C4-2B (cell line): ENCODE results near the gene CNGA3.

Source experiments
- H3K27ac ChIP-seq: fragments of 450-650 bp; 2 replicates; pipeline ENCODE4 v1.5.1; 2017
- ZFX ChIP-seq: fragments of 450-650 bp; IDR thresholded peaks from 2 replicates; pipeline ENCODE4 v1.6.1; 2017
- TF ChIP-seq, protein P1 (sequence below): fragments of 450-650 bp; conservative IDR thresholded peaks from 2 replicates; pipeline ENCODE4 v1.5.1; 2017; ENCODE audit warnings: mild to moderate bottlenecking

The CNGA3 gene

DNA sequence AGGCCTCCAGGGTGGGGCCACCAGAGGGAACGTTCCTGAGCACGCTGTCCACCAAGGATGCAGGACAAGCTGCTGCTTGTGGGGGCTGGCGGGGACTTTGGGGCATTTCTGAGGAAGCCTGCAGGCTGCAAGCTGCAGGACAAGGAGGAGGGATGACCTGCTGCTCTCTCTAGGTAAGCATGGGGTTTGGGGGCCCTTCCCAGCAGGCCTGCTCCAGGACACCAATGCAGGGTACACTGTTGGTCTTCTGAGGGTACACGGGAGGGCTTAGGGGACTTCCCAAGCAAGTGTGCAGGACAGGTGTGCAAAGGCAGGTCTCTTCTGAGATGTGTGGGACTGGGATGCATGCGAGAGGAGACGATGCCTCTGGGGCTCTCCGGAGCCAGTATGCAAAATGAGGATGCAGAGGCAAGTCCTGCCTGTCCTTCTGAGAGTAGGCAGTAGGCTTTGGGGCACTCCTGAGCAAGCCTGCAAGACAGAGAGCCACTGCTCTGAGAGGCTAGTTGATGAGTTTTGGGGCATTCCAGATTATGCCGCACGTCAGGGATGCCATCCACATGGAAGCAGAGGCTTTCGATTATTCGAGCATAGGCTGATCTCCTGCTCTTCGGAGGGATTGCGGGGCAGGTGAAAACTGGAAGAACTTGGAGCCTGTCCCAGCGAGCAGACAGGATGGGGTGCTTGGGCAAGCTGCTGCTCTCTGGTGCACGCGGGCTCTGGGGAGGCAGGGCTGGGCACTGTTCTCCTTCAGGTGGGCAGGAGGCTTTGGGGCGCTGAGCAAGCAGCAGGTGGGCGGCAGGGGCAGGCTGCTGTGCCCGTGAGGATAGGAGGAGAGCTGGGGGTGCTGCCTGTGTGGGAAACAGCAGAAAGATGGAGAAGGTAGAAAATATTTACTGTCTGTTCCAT, 44.6 kb downstream of the CNGA3 start:
- TF ChIP-seq ZFX, result no peak
- TF ChIP-seq, protein P1, sequence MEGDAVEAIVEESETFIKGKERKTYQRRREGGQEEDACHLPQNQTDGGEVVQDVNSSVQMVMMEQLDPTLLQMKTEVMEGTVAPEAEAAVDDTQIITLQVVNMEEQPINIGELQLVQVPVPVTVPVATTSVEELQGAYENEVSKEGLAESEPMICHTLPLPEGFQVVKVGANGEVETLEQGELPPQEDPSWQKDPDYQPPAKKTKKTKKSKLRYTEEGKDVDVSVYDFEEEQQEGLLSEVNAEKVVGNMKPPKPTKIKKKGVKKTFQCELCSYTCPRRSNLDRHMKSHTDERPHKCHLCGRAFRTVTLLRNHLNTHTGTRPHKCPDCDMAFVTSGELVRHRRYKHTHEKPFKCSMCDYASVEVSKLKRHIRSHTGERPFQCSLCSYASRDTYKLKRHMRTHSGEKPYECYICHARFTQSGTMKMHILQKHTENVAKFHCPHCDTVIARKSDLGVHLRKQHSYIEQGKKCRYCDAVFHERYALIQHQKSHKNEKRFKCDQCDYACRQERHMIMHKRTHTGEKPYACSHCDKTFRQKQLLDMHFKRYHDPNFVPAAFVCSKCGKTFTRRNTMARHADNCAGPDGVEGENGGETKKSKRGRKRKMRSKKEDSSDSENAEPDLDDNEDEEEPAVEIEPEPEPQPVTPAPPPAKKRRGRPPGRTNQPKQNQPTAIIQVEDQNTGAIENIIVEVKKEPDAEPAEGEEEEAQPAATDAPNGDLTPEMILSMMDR, result no peak
- no peak overlapping the region for H3K27ac ChIP-seq

DNA sequence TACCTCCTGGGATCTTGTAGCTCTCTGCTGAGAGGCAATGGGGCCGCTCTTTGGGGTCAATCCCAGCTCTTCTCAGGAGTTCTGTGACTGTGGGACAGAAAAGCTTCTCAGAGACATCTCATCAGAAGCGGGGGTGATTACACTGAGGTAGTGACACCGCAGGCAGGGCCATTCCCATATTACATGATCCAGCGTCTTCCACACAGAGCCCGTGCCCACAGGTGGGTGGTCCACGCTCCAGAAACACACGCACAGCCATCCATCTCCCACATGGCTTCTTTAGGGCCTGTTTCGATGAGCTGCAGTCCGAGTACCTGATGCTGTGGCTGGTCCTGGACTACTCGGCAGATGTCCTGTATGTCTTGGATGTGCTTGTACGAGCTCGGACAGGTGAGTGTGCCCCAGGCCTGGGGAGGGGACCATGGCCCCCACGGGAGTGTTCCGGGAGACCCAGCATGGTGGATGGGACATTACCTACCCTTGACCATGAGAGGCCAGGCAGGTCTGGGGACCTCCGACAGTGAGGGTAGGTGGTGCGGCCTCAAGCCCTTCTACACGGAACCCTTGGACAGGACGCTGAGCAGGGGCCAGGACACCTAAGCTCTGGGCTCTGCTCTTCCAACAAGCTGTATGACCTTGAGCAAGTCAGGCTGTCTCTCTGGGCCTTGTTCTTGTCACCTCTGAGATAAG, 45.5 kb downstream of the CNGA3 start:
- H3K27ac ChIP-seq, result no peak overlapping the region
- no peak for TF ChIP-seq ZFX
- TF ChIP-seq, protein P1, result no peak

DNA sequence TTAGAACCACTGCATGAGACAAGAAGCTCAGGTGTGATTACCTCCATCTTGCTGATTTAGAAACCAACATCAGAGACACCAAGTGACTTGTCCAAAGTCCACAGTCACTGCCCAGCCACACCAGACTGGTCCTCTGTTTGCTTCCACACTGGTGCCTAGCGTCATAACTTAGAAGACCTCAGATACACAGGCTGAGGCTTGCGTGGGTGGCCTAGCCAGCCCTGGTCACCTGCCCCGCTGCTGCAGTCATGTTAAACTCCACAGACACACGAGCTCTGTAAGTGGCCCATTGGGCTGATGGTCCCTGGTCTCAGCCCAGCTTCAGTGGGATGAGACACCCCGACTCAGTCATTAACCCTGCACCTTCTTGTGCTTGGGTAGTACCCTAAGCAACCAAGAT, 47.1 kb downstream of the CNGA3 start:
- TF ChIP-seq, protein P1, result no peak
- TF ChIP-seq ZFX, result no peak
- no peak overlapping the region for H3K27ac ChIP-seq

DNA sequence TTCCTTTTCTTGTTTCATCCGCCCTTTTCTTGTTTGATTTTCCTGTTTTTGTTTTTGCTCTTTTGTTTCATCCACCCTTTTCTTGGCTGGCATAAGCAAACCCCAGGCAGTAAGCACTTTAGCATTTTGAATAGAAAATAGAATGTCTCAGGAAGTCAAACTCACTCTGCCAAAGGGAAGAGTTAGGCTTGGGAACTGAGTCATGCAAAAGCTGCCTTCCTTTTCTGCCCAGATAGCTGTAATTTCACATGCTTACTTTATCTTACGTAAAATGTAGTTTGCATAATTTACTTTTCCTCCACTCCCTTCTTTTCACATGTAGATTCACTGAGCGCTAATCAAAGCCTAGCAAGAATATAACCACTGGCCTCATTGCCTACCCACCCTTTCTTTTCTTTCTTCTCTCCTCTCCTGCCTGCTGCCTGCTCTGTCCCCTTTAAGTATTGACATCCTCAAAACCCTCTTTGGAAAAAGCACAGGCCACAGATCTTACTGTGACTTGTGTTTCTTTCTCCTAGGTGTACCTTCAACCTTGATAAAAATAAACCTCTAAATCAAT, 48.4 kb downstream of the CNGA3 start:
- TF ChIP-seq ZFX, result no peak
- TF ChIP-seq, protein P1, result no peak
- H3K27ac ChIP-seq, result no peak overlapping the region

DNA sequence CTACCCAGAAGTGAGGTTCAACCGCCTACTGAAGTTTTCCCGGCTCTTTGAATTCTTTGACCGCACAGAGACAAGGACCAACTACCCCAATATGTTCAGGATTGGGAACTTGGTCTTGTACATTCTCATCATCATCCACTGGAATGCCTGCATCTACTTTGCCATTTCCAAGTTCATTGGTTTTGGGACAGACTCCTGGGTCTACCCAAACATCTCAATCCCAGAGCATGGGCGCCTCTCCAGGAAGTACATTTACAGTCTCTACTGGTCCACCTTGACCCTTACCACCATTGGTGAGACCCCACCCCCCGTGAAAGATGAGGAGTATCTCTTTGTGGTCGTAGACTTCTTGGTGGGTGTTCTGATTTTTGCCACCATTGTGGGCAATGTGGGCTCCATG, 49.7 kb downstream of the CNGA3 start:
- no peak for TF ChIP-seq ZFX
- TF ChIP-seq, protein P1, result no peak
- no peak overlapping the region for H3K27ac ChIP-seq

DNA sequence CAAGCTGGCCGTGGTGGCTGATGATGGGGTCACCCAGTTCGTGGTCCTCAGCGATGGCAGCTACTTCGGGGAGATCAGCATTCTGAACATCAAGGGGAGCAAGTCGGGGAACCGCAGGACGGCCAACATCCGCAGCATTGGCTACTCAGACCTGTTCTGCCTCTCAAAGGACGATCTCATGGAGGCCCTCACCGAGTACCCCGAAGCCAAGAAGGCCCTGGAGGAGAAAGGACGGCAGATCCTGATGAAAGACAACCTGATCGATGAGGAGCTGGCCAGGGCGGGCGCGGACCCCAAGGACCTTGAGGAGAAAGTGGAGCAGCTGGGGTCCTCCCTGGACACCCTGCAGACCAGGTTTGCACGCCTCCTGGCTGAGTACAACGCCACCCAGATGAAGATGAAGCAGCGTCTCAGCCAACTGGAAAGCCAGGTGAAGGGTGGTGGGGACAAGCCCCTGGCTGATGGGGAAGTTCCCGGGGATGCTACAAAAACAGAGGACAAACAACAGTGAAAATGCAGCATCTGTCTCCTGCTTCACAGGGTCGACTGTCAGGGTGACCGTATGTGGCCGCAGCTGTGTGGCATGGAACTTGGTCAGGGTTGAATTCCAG, 50.6 kb downstream of the CNGA3 start:
- H3K27ac ChIP-seq, result no peak overlapping the region

More for the DNA sequence above, 50.6 kb downstream of the CNGA3 start:
- TF ChIP-seq ZFX, result no peak
- TF ChIP-seq, protein P1, result no peak
